ENCODE data around the gene DBX1. TPM values are rescaled to one million over a fixed set of nuclear protein-coding genes. Genes with fewer than 3 reads are reported as not detected.

DBX1 gene
- polyA plus RNA-seq, 1 donor (not counting 4 experiments of a cell fraction or from before 2014, with no cell fraction given) = not detected

- no peak overlapping the region for H3K4me3 ChIP-seq (ENCODE audit: control insufficient read depth in 2 of 3, extremely low read depth in 1 of 3, insufficient read depth in 2 of 3, low read depth in 1 of 3, low read length in 3 of 3)
- H3K36me3 ChIP-seq (ENCODE audit: control insufficient read depth in 2 of 2, extremely low read depth in 1 of 2, insufficient read depth in 2 of 2, low read length in 2 of 2) = peaks cover 12 to 16% of the 10 kb centered on the region in 2 experiments
- H3K4me1 ChIP-seq (ENCODE audit: control insufficient read depth, extremely low read depth, insufficient read depth, low read length) = peaks cover 18% of the 10 kb centered on the region
- no peak overlapping the region for H3K4me2 ChIP-seq (ENCODE audit: control insufficient read depth, extremely low read depth, insufficient read depth, low read depth, low read length)
- no peak overlapping the region for H3K9ac ChIP-seq (ENCODE audit: control insufficient read depth, extremely low read depth, insufficient read depth, low read length)
- H2AFZ ChIP-seq (ENCODE audit: control insufficient read depth, low read length) = no peak overlapping the region
- no peak for TF ChIP-seq EZH2 (IDR thresholded peaks at IDR 0.05; ENCODE audit: low read length)
- no peak for TF ChIP-seq CTCF (optimal IDR thresholded peaks at IDR 0.05 in 1 of 3, IDR thresholded peaks at IDR 0.05 in 1 of 3, conservative IDR thresholded peaks at IDR 0.05 in 1 of 3; ENCODE audit: extremely low read depth in 1 of 3, insufficient read depth in 2 of 3, low read length in 3 of 3)
- no peaks in the 10 kb centered on the region for H3K9me3 ChIP-seq (ENCODE audit: control insufficient read depth, low read depth, low read length)
- dilution Hi-C loops (cut with MboI; ENCODE audit: extremely low pct_ligation_motif_present, low sequenced_read_pairs) = no loop called here
- no peaks in the 10 kb centered on the region for H4K20me1 ChIP-seq (ENCODE audit: control insufficient read depth, extremely low read depth, insufficient read depth, low read length)
- no peaks in the 10 kb centered on the region for H3K79me2 ChIP-seq (ENCODE audit: control insufficient read depth, insufficient read depth, low read length)
- FAIRE-seq = no peak
- no peak overlapping the region for H3K27ac ChIP-seq (ENCODE audit: control insufficient read depth, insufficient read depth, low read length)
- DNase-seq (ENCODE audit: low read depth, low spot score) = no peak
- H3K9me1 ChIP-seq (ENCODE audit: control insufficient read depth, extremely low read depth, insufficient read depth, low read length) = no peaks in the 10 kb centered on the region
- no peaks in the 10 kb centered on the region for H3K27me3 ChIP-seq (ENCODE audit: control insufficient read depth, extremely low read depth, insufficient read depth, low read length)
These were observed 43.5 kb downstream of the DBX1 start for GRCh38 chr11:20116825-20117224.

GRCh38 chr11:20114588-20114987, 45.7 kb downstream of the DBX1 start:
- H3K27me3 ChIP-seq (ENCODE audit: control insufficient read depth, extremely low read depth, insufficient read depth, low read length) = no peaks in the 10 kb centered on the region
- no peak overlapping the region for H3K4me3 ChIP-seq (ENCODE audit: control insufficient read depth in 2 of 3, extremely low read depth in 1 of 3, insufficient read depth in 2 of 3, low read depth in 1 of 3, low read length in 3 of 3)
- DNase-seq (ENCODE audit: low read depth, low spot score) (no peak), FAIRE-seq (no peak)
- peaks cover 2% of the 10 kb centered on the region for H3K9me1 ChIP-seq (ENCODE audit: control insufficient read depth, extremely low read depth, insufficient read depth, low read length)
- H3K9me3 ChIP-seq (ENCODE audit: control insufficient read depth, low read depth, low read length) = no peaks in the 10 kb centered on the region
- H3K36me3 ChIP-seq (ENCODE audit: control insufficient read depth in 2 of 2, extremely low read depth in 1 of 2, insufficient read depth in 2 of 2, low read length in 2 of 2) = peaks cover 12 to 20% of the 10 kb centered on the region in 2 experiments
- no peaks in the 10 kb centered on the region for H3K79me2 ChIP-seq (ENCODE audit: control insufficient read depth, insufficient read depth, low read length)
- H3K4me2 ChIP-seq (ENCODE audit: control insufficient read depth, extremely low read depth, insufficient read depth, low read depth, low read length) = no peak overlapping the region
- dilution Hi-C loops (cut with MboI; ENCODE audit: extremely low pct_ligation_motif_present, low sequenced_read_pairs) = no loop called here
- no peak overlapping the region for H3K27ac ChIP-seq (ENCODE audit: control insufficient read depth, insufficient read depth, low read length)
- peaks cover 10% of the 10 kb centered on the region for H4K20me1 ChIP-seq (ENCODE audit: control insufficient read depth, extremely low read depth, insufficient read depth, low read length)
- no peak overlapping the region for H2AFZ ChIP-seq (ENCODE audit: control insufficient read depth, low read length)
- TF ChIP-seq CTCF (optimal IDR thresholded peaks at IDR 0.05 in 1 of 3, IDR thresholded peaks at IDR 0.05 in 1 of 3, conservative IDR thresholded peaks at IDR 0.05 in 1 of 3; ENCODE audit: extremely low read depth in 1 of 3, insufficient read depth in 2 of 3, low read length in 3 of 3) (no peak), EZH2 (IDR thresholded peaks at IDR 0.05; ENCODE audit: low read length) (no peak)
- H3K9ac ChIP-seq (ENCODE audit: control insufficient read depth, extremely low read depth, insufficient read depth, low read length) = no peak overlapping the region
- peaks cover 36% of the 10 kb centered on the region for H3K4me1 ChIP-seq (ENCODE audit: control insufficient read depth, extremely low read depth, insufficient read depth, low read length)
